Measurements from ENCODE around the gene OR1Q1. TPM values are rescaled to one million over a fixed set of nuclear protein-coding genes. Genes with fewer than 3 reads are reported as not detected.

OR1Q1 gene
- total RNA-seq, 1 experiment from 2014 or later, result not detected

DNA sequence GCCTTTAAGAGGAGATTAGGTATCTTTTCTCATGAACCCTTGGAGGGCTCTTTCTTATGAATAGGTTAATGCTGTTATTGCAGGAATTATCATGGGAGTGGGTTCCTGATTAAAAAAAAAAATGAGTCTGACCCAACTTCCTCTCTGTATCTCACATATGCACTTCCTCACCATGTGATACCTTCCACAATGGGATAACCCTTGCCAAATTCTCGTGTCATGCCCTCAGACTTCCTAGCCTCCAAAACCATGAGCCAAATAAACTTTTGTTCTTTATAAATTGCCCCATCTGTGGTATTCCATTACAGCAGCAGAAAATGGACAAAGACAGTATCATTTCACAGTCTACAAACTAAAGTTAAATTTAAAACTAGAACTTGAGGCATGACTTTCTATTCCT is 41.8 kb downstream of the OR1Q1 start:
- in situ Hi-C loops (cut with HindIII; ENCODE audit: low pct_unique_long_range_greater_than_20kb, low sequenced_read_pairs), result no loop called here
- Histone ChIP-seq H3K36me3 (ENCODE audit: control insufficient read depth, insufficient read depth, low read length) (no peaks in the 10 kb centered on the region), H3K27ac (ENCODE audit: low read length) (no peak overlapping the region), H3K9me3 (ENCODE audit: control insufficient read depth, insufficient read depth, low read depth, low read length) (no peaks in the 10 kb centered on the region), H3K4me3 (ENCODE audit: low read depth in 2 of 2, low read length in 2 of 2) (no peak overlapping the region), H3K27me3 (ENCODE audit: control insufficient read depth, insufficient read depth, low read length) (0 out of 2 replicates have a peak, but pooled peaks cover 2% of the 10 kb centered on the region), H3K4me1 (ENCODE audit: control insufficient read depth, insufficient read depth, low read length) (no peaks in the 10 kb centered on the region)
- no peak for DNase-seq (ENCODE audit: low read depth, low spot score)
- no peak for ATAC-seq
- CTCF ChIA-PET, result no interaction called here
- intact Hi-C loops (cut with micrococcal nuclease; ENCODE audit: unreplicated experiment), result no loop called here
- POLR2A ChIA-PET, result no interaction called here
- TF ChIP-seq, protein P1, sequence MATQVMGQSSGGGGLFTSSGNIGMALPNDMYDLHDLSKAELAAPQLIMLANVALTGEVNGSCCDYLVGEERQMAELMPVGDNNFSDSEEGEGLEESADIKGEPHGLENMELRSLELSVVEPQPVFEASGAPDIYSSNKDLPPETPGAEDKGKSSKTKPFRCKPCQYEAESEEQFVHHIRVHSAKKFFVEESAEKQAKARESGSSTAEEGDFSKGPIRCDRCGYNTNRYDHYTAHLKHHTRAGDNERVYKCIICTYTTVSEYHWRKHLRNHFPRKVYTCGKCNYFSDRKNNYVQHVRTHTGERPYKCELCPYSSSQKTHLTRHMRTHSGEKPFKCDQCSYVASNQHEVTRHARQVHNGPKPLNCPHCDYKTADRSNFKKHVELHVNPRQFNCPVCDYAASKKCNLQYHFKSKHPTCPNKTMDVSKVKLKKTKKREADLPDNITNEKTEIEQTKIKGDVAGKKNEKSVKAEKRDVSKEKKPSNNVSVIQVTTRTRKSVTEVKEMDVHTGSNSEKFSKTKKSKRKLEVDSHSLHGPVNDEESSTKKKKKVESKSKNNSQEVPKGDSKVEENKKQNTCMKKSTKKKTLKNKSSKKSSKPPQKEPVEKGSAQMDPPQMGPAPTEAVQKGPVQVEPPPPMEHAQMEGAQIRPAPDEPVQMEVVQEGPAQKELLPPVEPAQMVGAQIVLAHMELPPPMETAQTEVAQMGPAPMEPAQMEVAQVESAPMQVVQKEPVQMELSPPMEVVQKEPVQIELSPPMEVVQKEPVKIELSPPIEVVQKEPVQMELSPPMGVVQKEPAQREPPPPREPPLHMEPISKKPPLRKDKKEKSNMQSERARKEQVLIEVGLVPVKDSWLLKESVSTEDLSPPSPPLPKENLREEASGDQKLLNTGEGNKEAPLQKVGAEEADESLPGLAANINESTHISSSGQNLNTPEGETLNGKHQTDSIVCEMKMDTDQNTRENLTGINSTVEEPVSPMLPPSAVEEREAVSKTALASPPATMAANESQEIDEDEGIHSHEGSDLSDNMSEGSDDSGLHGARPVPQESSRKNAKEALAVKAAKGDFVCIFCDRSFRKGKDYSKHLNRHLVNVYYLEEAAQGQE (IDR thresholded peaks at IDR 0.05; ENCODE audit: insufficient read depth in 1 of 2, low read depth in 2 of 2, low read length in 1 of 2), result no peak
- no peak for TF ChIP-seq POLR2AphosphoS5 (IDR thresholded peaks at IDR 0.05; ENCODE audit: low read depth, low read length)
- TF ChIP-seq TCF7L2 (IDR thresholded peaks at IDR 0.05; ENCODE audit: low read depth, low read length), result no peak
- TF ChIP-seq, protein P2, sequence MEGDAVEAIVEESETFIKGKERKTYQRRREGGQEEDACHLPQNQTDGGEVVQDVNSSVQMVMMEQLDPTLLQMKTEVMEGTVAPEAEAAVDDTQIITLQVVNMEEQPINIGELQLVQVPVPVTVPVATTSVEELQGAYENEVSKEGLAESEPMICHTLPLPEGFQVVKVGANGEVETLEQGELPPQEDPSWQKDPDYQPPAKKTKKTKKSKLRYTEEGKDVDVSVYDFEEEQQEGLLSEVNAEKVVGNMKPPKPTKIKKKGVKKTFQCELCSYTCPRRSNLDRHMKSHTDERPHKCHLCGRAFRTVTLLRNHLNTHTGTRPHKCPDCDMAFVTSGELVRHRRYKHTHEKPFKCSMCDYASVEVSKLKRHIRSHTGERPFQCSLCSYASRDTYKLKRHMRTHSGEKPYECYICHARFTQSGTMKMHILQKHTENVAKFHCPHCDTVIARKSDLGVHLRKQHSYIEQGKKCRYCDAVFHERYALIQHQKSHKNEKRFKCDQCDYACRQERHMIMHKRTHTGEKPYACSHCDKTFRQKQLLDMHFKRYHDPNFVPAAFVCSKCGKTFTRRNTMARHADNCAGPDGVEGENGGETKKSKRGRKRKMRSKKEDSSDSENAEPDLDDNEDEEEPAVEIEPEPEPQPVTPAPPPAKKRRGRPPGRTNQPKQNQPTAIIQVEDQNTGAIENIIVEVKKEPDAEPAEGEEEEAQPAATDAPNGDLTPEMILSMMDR (IDR thresholded peaks at IDR 0.05), result no peak
- TF ChIP-seq SIN3A (IDR thresholded peaks at IDR 0.05; ENCODE audit: borderline replicate concordance, insufficient read depth, low read depth, low read length), result no peak
- no TSS peak for BruUV-seq (replicated peaks)

DNA sequence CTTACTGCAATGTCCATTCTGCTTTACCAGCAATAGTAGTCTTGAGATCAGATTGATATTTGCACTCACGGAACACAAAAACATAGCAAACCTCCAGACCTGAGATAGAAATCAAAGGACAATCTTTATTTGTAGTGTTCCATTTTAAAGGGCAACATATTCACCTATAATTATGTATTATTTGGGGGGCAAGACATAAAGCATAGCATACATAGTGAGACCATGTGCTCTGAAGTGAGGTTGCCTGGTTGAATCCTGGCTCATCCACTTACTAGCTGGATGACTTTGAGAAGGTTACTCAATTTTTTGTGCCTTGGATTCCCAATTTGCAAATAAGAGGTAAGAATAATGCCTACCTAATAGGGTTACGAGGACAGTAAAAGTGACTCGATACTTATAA is 43.0 kb downstream of the OR1Q1 start, which contains the start of gene OR1B1:
TSS of gene OR1B1 (minus strand) at position 101 of the 400 bp plus-strand sequence.
- no peak within 1 kb of the TSS for H3K27ac ChIP-seq (ENCODE audit: low read length)
- no peak for TF ChIP-seq POLR2AphosphoS5 (IDR thresholded peaks at IDR 0.05; ENCODE audit: low read depth, low read length)
- no peak for TF ChIP-seq TCF7L2 (IDR thresholded peaks at IDR 0.05; ENCODE audit: low read depth, low read length)
- TF ChIP-seq, protein P2 (IDR thresholded peaks at IDR 0.05), result no peak
- TF ChIP-seq, protein P1 (IDR thresholded peaks at IDR 0.05; ENCODE audit: insufficient read depth in 1 of 2, low read depth in 2 of 2, low read length in 1 of 2), result no peak
- TF ChIP-seq SIN3A (IDR thresholded peaks at IDR 0.05; ENCODE audit: borderline replicate concordance, insufficient read depth, low read depth, low read length), result no peak
- ATAC-seq (no peak), DNase-seq (ENCODE audit: low read depth, low spot score) (no peak)
- intact Hi-C loops (cut with micrococcal nuclease; ENCODE audit: unreplicated experiment), result no loop called here
- no TSS peak for BruUV-seq (replicated peaks)
- in situ Hi-C loops (cut with HindIII; ENCODE audit: low pct_unique_long_range_greater_than_20kb, low sequenced_read_pairs), result no loop called here
- no peaks in the 10 kb centered on the region for H3K9me3 ChIP-seq (ENCODE audit: control insufficient read depth, insufficient read depth, low read depth, low read length)
- no peak within 1 kb of the TSS for H3K4me3 ChIP-seq (ENCODE audit: low read depth in 2 of 2, low read length in 2 of 2)
- H3K27me3 ChIP-seq (ENCODE audit: control insufficient read depth, insufficient read depth, low read length), result 0 out of 2 replicates have a peak, but pooled peaks cover 4% of the 10 kb centered on the region
- ChIA-PET POLR2A (no interaction called here), CTCF (no interaction called here)
- no peaks in the 10 kb centered on the region for H3K4me1 ChIP-seq (ENCODE audit: control insufficient read depth, insufficient read depth, low read length)
- H3K36me3 ChIP-seq (ENCODE audit: control insufficient read depth, insufficient read depth, low read length), result no peaks in the 10 kb centered on the region
